ENCODE data around the gene WDR36.

The WDR36 gene

DNA sequence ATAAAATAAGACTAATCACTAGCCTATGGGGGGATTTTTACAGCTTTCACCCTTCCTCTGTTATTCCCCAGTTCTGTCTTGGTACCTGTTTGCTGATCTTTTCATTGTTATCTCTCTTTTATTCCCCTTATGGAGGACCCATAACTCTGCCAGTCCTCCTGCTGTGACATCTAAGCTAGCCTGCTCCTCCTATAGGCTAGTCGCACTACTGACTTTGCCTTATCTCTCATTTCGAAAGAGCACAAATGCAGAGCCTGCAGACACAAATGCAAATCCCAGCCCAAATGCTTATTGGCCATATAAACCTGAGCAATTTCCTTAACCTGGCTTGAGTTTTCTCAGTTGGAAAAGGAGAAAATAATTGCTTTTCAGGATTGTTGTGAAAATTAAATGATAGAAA, 72.9 kb downstream of the WDR36 start:
- CTCF ChIA-PET, result interaction anchor here (1.0 to 1.5 kb wide), 3 partner anchors 39 to 114 kb away, joined by 3 to 6 read pairs (median 3); no protein-coding TSS in a partner anchor
- TF ChIP-seq, protein P1, sequence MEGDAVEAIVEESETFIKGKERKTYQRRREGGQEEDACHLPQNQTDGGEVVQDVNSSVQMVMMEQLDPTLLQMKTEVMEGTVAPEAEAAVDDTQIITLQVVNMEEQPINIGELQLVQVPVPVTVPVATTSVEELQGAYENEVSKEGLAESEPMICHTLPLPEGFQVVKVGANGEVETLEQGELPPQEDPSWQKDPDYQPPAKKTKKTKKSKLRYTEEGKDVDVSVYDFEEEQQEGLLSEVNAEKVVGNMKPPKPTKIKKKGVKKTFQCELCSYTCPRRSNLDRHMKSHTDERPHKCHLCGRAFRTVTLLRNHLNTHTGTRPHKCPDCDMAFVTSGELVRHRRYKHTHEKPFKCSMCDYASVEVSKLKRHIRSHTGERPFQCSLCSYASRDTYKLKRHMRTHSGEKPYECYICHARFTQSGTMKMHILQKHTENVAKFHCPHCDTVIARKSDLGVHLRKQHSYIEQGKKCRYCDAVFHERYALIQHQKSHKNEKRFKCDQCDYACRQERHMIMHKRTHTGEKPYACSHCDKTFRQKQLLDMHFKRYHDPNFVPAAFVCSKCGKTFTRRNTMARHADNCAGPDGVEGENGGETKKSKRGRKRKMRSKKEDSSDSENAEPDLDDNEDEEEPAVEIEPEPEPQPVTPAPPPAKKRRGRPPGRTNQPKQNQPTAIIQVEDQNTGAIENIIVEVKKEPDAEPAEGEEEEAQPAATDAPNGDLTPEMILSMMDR (IDR thresholded peaks at IDR 0.05; ENCODE audit: control extremely low read depth, extremely low read depth, low read depth, missing control alignments), result no peak
- POLR2A ChIA-PET, result no interaction called here
- no peak for DNase-seq (ENCODE audit: extremely low spot score)

DNA sequence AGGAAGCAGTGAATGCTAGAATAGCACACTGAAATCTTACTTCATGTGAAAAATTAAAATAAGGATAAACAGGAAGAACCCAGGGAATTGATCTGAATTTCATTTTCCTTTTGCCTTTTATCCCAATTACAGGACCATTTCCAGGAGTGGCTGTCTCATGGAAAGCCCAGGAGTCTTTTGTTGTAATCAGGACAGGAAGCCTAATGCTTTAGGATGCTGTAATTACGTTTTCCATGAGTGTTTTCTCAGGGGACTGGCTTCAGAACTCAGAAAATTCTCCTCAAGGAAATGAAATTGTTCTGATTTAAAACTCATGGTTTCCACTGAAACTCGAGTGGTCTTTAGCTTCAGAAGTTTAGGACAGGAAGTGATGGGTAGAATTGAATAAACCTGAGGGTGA, 75.4 kb downstream of the WDR36 start:
- no peak for DNase-seq (ENCODE audit: extremely low spot score)
- ChIA-PET CTCF (interaction anchor here (1.1 to 3.5 kb wide), 2 partner anchors 10 to 111 kb away, joined by 4 to 14 read pairs; no protein-coding TSS in a partner anchor), POLR2A (no interaction called here)
- TF ChIP-seq, protein P1 (IDR thresholded peaks at IDR 0.05; ENCODE audit: control extremely low read depth, extremely low read depth, low read depth, missing control alignments), result no peak

DNA sequence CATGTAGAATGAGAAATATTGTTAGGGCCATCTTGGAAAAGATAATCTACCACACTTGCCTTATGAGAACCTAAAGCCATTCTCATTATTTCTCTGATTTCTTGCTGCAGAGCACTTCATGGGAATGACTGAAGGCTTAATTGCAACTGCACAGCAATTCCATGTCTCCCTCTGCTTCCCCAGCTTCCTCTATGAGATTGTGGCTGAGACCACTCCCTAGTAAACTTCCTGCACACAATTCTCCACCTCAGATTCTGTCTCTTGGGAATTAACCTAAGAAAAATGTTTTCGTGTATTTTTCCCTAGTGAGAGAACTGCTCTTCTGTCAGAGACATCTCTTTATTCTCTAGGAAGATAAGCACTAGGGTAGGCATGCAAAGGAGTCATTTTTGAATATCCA, 76.5 kb downstream of the WDR36 start:
- TF ChIP-seq, protein P1 (IDR thresholded peaks at IDR 0.05; ENCODE audit: control extremely low read depth, extremely low read depth, low read depth, missing control alignments), result no peak
- POLR2A ChIA-PET, result no interaction called here
- CTCF ChIA-PET, result interaction anchor here (1.6 to 3.9 kb wide), 3 partner anchors 9 to 110 kb away, joined by 3 to 25 read pairs (median 14); no protein-coding TSS in a partner anchor
- DNase-seq (ENCODE audit: extremely low spot score), result no peak

DNA sequence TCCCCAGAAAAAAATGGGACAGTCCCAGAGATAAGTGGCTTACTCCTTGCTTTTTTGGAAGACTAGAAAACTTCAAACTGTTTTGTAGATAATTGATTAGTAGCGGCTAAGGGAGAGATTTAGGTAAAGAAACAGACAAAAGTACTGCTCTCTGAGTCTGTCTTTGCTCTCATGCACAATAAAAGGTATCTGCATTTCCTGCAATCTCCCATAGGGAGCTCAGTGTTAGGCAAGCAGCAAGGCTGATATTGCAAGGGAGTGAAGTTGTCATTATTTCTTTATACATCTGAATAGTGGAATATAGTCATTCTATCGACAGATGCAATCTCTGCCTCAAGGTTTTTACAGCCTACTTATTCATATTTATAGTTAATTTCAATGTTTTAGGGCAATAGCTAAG, 77.1 kb downstream of the WDR36 start:
- TF ChIP-seq, protein P1 (IDR thresholded peaks at IDR 0.05; ENCODE audit: control extremely low read depth, extremely low read depth, low read depth, missing control alignments), result no peak
- CTCF ChIA-PET, result interaction anchor here (1.2 to 3.9 kb wide), 5 partner anchors 9 to 110 kb away, joined by 3 to 25 read pairs (median 6); no protein-coding TSS in a partner anchor

DNA sequence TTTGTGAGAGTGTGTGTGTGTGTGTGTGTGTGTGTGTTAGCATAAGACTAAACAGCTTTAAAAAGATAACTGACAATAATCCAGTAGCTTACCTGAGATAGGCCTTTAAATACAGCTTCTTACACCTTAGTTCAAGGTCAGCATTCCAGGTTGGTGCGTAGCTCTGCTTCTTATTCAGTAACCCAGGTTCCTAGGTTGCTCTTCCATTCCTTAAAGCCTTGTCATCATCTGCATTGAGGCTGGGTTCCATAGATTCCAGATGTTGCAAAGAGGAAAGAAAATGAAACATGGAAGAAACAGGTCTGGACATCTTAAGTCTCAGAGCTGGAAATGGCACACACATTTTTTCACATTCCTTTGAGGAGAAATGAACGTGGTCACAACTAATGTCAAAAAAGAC, 78.1 kb downstream of the WDR36 start:
- CTCF ChIA-PET, result interaction anchor here (1.1 to 3.9 kb wide), 7 partner anchors 8 to 109 kb away, joined by 3 to 25 read pairs (median 4); no protein-coding TSS in a partner anchor
- no peak for DNase-seq (ENCODE audit: extremely low spot score)

More for the DNA sequence above, 77.1 kb downstream of the WDR36 start:
- POLR2A ChIA-PET, result no interaction called here
- DNase-seq (ENCODE audit: extremely low spot score), result no peak

DNA sequence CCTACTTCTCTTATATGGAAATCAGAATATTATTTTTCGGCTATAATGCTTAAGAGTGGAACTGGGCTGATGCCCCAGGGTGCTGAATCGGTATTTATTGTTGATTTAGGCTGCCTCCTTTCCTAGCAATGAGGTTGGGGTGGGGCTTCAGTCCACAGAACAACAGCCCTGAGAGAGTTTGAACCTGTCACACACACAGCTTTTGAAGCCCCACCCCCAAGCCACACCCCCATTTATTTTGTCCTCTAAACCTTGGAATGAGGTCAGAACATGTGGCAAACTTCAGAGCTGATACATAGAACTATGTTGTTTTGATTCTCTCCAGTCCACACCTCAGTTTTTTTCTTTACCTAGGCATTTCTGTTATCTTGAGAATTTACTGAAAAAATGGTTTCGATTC, 80.4 kb downstream of the WDR36 start:
- ChIA-PET POLR2A (no interaction called here), CTCF (interaction anchor here (1.6 to 3.9 kb wide), 2 partner anchors 13 to 106 kb away, joined by 4 to 25 read pairs; no protein-coding TSS in a partner anchor)
- no peak for DNase-seq (ENCODE audit: extremely low spot score)
- TF ChIP-seq, protein P1 (IDR thresholded peaks at IDR 0.05; ENCODE audit: control extremely low read depth, extremely low read depth, low read depth, missing control alignments), result no peak

More for the DNA sequence above, 78.1 kb downstream of the WDR36 start:
- TF ChIP-seq, protein P1 (IDR thresholded peaks at IDR 0.05; ENCODE audit: control extremely low read depth, extremely low read depth, low read depth, missing control alignments), result no peak
- POLR2A ChIA-PET, result no interaction called here

All from GM10248 (cell line).